GM12878 (cell line): Measurements from ENCODE around the gene TMSB4X. TPM values are rescaled to one million over a fixed set of nuclear protein-coding genes. Genes with fewer than 3 reads are reported as not detected.

Experiments used
- ATAC-seq: fragments of 200-7000 bp; cut with Tn5 transposase; 3 replicates; pipeline ENCODE4 v1.9.1; 2020; ENCODE audit warnings: mild to moderate bottlenecking, moderate library complexity
- BruUV-seq: library from RNA; stranded (reverse); fragments of 400-500 nt; replicated peaks from 2 replicates; lab custom pipeline; 2021; lab: Mats Ljungman, UMichigan
- CTCF ChIA-PET: fragments of 300-600 bp; sonication (Branson Sonifier 250); formaldehyde crosslinking; extraction: SDS; loops from one replicate; lab custom pipeline; 2021; ENCODE audit warnings: inconsistent platforms; lab: Yijun Ruan, JAX
- POLR2A ChIA-PET: fragments of 350-600 bp; formaldehyde crosslinking; extraction: SDS; loops from one replicate; lab custom pipeline; 2021; ENCODE audit warnings: inconsistent platforms; lab: Charles Lee
- RAD21 ChIA-PET: fragments of 300-600 bp; sonication (Branson Sonifier 250); formaldehyde crosslinking; loops from one replicate; lab custom pipeline; 2023; ENCODE audit warnings: antibody characterized with exemption; ENCODE audit not compliant: unreplicated experiment; lab: Charles Lee
- SMC1A ChIA-PET: fragments of 300-600 bp; sonication (Branson Sonifier 250); formaldehyde crosslinking; loops from one replicate; lab custom pipeline; 2023; ENCODE audit not compliant: unreplicated experiment, uncharacterized antibody; lab: Charles Lee
- DNase-seq: peaks from one replicate; pipeline ENCODE4 v3.0.0-alpha.2; 2011; ENCODE audit warnings: low read depth, low spot score
- FAIRE-seq: peaks from 3 replicates; lab custom pipeline; 2011; peaks lifted over from hg19 to GRCh38; lab: Jason Lieb, UNC
- H2AFZ ChIP-seq: 2 replicates; pipeline ENCODE4 v1.6.0; 2011; ENCODE audit warnings: low read depth, low read length, control low read depth; ENCODE audit not compliant: control insufficient read depth
- H3K27ac ChIP-seq: 2 replicates; pipeline ENCODE4 v1.5.1; 2011; ENCODE audit warnings: control low read depth; ENCODE audit not compliant: control insufficient read depth, insufficient read depth
- H3K27me3 ChIP-seq, 2 experiments: replicated peaks in 1 of 2; 2 replicates each; pipeline versions ENCODE4 v1.6.0 to v1.6.1; 2011; ENCODE audit warnings: low read length in 1 of 2; ENCODE audit not compliant: control insufficient read depth in 2 of 2, insufficient read depth in 2 of 2
- H3K36me3 ChIP-seq, 2 experiments: 2 replicates each; pipeline ENCODE4 v1.5.1; 2011; ENCODE audit warnings: low read length in 1 of 2; ENCODE audit not compliant: control insufficient read depth in 2 of 2, insufficient read depth in 2 of 2
- H3K4me1 ChIP-seq: 2 replicates; pipeline ENCODE4 v1.6.1; 2011; ENCODE audit warnings: mild to moderate bottlenecking, low read length, moderate library complexity, mixed read lengths; ENCODE audit not compliant: control insufficient read depth, insufficient read depth
- H3K4me2 ChIP-seq: 2 replicates; pipeline ENCODE4 v1.6.0; 2011; ENCODE audit warnings: control low read depth; ENCODE audit not compliant: control insufficient read depth, insufficient read depth
- H3K4me3 ChIP-seq: fragments of 200-600 bp; sonication (generic); 2 replicates; pipeline ENCODE4 v1.5.1; 2016
- H3K79me2 ChIP-seq: 2 replicates; pipeline ENCODE4 v1.6.0; 2011; ENCODE audit warnings: low read length; ENCODE audit not compliant: control insufficient read depth, insufficient read depth
- H3K9ac ChIP-seq: 2 replicates; pipeline ENCODE4 v1.8.0; 2011; ENCODE audit warnings: low read length, control low read depth, mixed read lengths; ENCODE audit not compliant: control insufficient read depth, insufficient read depth
- H3K9me3 ChIP-seq: replicated peaks from 3 replicates; pipeline ENCODE4 v1.5.1; 2011; ENCODE audit warnings: mild to moderate bottlenecking, low read length; ENCODE audit not compliant: control insufficient read depth, insufficient read depth
- H4K20me1 ChIP-seq: 2 replicates; pipeline ENCODE4 v1.6.0; 2011; ENCODE audit not compliant: control insufficient read depth, insufficient read depth
- CHD2 ChIP-seq: IDR thresholded peaks from 2 replicates; pipeline ENCODE4 v1.6.1; 2011; ENCODE audit warnings: low read depth, low read length, improper control_type of control experiment, borderline replicate concordance
- IRF4 ChIP-seq: IDR thresholded peaks from 2 replicates; pipeline ENCODE4 v1.6.1; 2011; ENCODE audit warnings: low read depth, low read length
- NRF1 ChIP-seq: conservative IDR thresholded peaks from 2 replicates; pipeline ENCODE4 v1.6.1; 2011; ENCODE audit warnings: mild to moderate bottlenecking, low read depth, low read length, improper control_type of control experiment
- PML ChIP-seq: IDR thresholded peaks from 2 replicates; pipeline ENCODE4 v1.6.1; 2012; ENCODE audit warnings: low read length, inconsistent platforms
- SREBF1 ChIP-seq: IDR thresholded peaks from 2 replicates; pipeline ENCODE4 v1.6.1; 2012; ENCODE audit warnings: mild to moderate bottlenecking, low read length
- ZNF217 ChIP-seq: fragments of 450-650 bp; IDR thresholded peaks from 2 replicates; pipeline ENCODE4 v1.6.1; 2017; ENCODE audit warnings: antibody characterized with exemption, mild to moderate bottlenecking
- WGBS: methylation state at CpG from one replicate; pipeline ENCODE4 v1.1.6; 2016; ENCODE audit warnings: low lambda C conversion rate; ENCODE audit not compliant: insufficient replicate concordance, insufficient coverage; ENCODE audit errors: missing lambda C conversion rate; 5-methylcytosine and 5-hydroxymethylcytosine counted together
- in situ Hi-C: fragments of 300-500 bp; cut with MboI; formaldehyde crosslinking; loops from 9 replicates; pipeline ENCODE4 v1.14.3; 2018; ENCODE audit warnings: mixed read lengths
- intact Hi-C: fragments of 100-400 bp; cut with micrococcal nuclease; formaldehyde crosslinking; loops from one replicate; pipeline ENCODE4 v1.14.2; 2022; ENCODE audit not compliant: unreplicated experiment
- polyA plus RNA-seq, 11 experiments: library from polyadenylated mRNA; depleted of rRNA in 4 of 11; unstranded in 6 of 11; stranded (reverse) in 5 of 11; fragments of >200 nt; fragmentation: Nextera tagmentation in 4 of 11; fragmentation: Illumina TruSeq in 1 of 11; extraction: Ambion mirVana in 4 of 11; extraction: Trizol in 1 of 11; gene quantifications; 1 replicate in 1 of 11; 2 replicates in 10 of 11; pipeline versions ENCODE4 v1.2.1 to v1.2.3, GENCODE V29; 2011 to 2016; ENCODE audit warnings: inconsistent platforms in 2 of 11, missing spikeins in 2 of 11, low read depth in 1 of 11
- total RNA-seq, 4 experiments: library from RNA; depleted of rRNA in 3 of 4; stranded (reverse); fragments of >200 nt in 3 of 4; fragmentation: Illumina TruSeq in 1 of 4; extraction: Trizol in 1 of 4; gene quantifications; 2 replicates each; pipeline versions ENCODE4 v1.2.1 to v1.2.3, GENCODE V29; 2013 to 2021

TMSB4X gene
- total and polyA plus RNA-seq, 10 of the 15 experiments (the other 5 are each of a cell fraction or from before 2014, with no cell fraction given) = 13,924 to 37,234 (median 23,705) TPM

GRCh38 chrX:12989461-12989860, 14.6 kb downstream of the TMSB4X start (continued):
- TF ChIP-seq NRF1 = no peak

- WGBS = 79% methylated on average over 3 of the region's 3 CpGs
- Histone ChIP-seq H3K4me3 (no peak overlapping the region), H3K27me3 (no peaks in the 10 kb centered on the region), H3K79me2 (no peaks in the 10 kb centered on the region), H3K4me1 (peaks cover 17% of the 10 kb centered on the region), H3K9me3 (no peaks in the 10 kb centered on the region; the same call in 2 of the 3 replicates)
- ChIA-PET SMC1A (interaction anchor here (0.9 to 25.1 kb wide), 4 partner anchors 12 to 91 kb away, joined by 4 to 847 read pairs (median 300); no protein-coding TSS in a partner anchor), RAD21 (no interaction called here)
- in situ Hi-C loops = no loop called here
- DNase-seq (no peak), FAIRE-seq (no peak)
- no peak for TF ChIP-seq ZNF217
- TF ChIP-seq SREBF1 = no peak
- TF ChIP-seq IRF4 = no peak
- TF ChIP-seq PML = no peak
- no peak for TF ChIP-seq CHD2
- TF ChIP-seq, all 136 proteins: peak for 0
- Histone ChIP-seq H3K27ac (no peak overlapping the region), H4K20me1 (no peaks in the 10 kb centered on the region), H3K36me3 (no peaks in the 10 kb centered on the region), H3K4me2 (no peak overlapping the region), H2AFZ (no peak overlapping the region), H3K9ac (no peak overlapping the region)
- no peak for ATAC-seq
- ChIA-PET CTCF (interaction anchor here (0.5 to 2.2 kb wide), 3 partner anchors 14 to 45 kb away, joined by 3 to 6 read pairs (median 4); no protein-coding TSS in a partner anchor), POLR2A (interaction anchor here (0.6 kb wide), 3 partner anchors 11 to 271 kb away, joined by 3 to 5 read pairs (median 3); no protein-coding TSS in a partner anchor)
- no TSS peak for BruUV-seq
- intact Hi-C loops = no loop called here
These were observed 16.7 kb downstream of the TMSB4X start for GRCh38 chrX:12991575-12991974.
